GM23248 (cell line): ENCODE data around the gene ZNF346.

Experiments
- EZH2 ChIP-seq: fragments of 200-600 bp; sonication (generic); IDR thresholded peaks from 2 replicates; pipeline ENCODE4 v1.6.1; 2018; ENCODE audit warnings: antibody characterized with exemption, mild to moderate bottlenecking; ENCODE audit not compliant: insufficient read depth, poor library complexity, severe bottlenecking
- EZH2phosphoT487 ChIP-seq: fragments of 200-600 bp; sonication (generic); IDR thresholded peaks from 2 replicates; pipeline ENCODE4 v1.6.1; 2018; ENCODE audit warnings: antibody characterized with exemption, moderate library complexity, mild to moderate bottlenecking, low read depth; ENCODE audit not compliant: insufficient read depth

DNA sequence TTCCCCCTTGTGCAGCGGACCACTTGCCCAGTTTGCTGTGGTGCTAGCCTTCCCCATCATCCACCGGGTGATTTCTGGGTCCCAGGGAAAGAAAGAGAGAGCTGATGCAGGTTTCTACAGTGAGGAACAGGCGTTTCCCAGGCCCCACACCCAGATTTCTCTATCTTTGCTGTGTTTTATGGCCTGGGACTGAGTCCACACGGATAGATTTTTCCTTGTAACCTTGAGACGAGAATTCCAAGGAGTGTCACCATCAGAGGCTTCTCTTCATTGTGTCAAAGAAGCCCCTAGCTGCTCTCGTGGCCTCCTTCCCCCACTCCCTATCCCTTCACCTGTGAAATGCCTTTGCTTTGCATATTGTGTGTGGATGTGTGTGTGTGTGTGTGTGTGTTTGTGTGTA, 43.0 kb downstream of the ZNF346 start:
- TF ChIP-seq EZH2: no peak
- TF ChIP-seq EZH2phosphoT487: no peak
